ENCODE results near the gene TRAPPC2. TPM values are rescaled to one million over a fixed set of nuclear protein-coding genes. Genes with fewer than 3 reads are reported as not detected.

The TRAPPC2 gene
- total and polyA plus RNA-seq, 2 of the 13 experiments (the other 11 are each of a cell fraction or from before 2014, with no cell fraction given): 4.4 to 8.1 TPM

GRCh38 chrX:13695601-13696115 lies 38.8 kb downstream of the TRAPPC2 start (continued):
- TF ChIP-seq ZNF646 (CRISPR knock-in tag; IDR thresholded peaks at IDR 0.05) (no peak), ZBTB7A (CRISPR knock-in tag; IDR thresholded peaks at IDR 0.05) (no peak), ZNF577 (CRISPR knock-in tag; IDR thresholded peaks at IDR 0.05; ENCODE audit: borderline replicate concordance, low read depth) (no peak), PCBP2 (optimal IDR thresholded peaks at IDR 0.05; ENCODE audit: low read depth, low read length, poor library complexity, severe bottlenecking) (no peak), STAT6 (CRISPR knock-in tag; IDR thresholded peaks at IDR 0.05; ENCODE audit: borderline replicate concordance) (no peak), ZNF615 (CRISPR knock-in tag; IDR thresholded peaks at IDR 0.05; ENCODE audit: borderline replicate concordance) (no peak), E2F1 (CRISPR knock-in tag; IDR thresholded peaks at IDR 0.05) (no peak), BCL3 (CRISPR knock-in tag; IDR thresholded peaks at IDR 0.05) (no peak), SOX6 (IDR thresholded peaks at IDR 0.05) (no peak), SOX6 (CRISPR knock-in tag; IDR thresholded peaks at IDR 0.05) (no peak), ZFP36L2 (CRISPR knock-in tag; IDR thresholded peaks at IDR 0.05) (no peak), ZNF30 (CRISPR knock-in tag; IDR thresholded peaks at IDR 0.05) (no peak), ZNF451 (CRISPR knock-in tag; IDR thresholded peaks at IDR 0.05) (no peak), FOXC1 (CRISPR knock-in tag; IDR thresholded peaks at IDR 0.05; ENCODE audit: borderline replicate concordance) (no peak)
